Eye (tissue), 1 donor: ENCODE results near the gene SLFN14.
"Not testable (repeated sequence)": the region's sequence is repeated elsewhere in the genome, so short reads cannot be mapped to it uniquely, and the experiment has no call there.

Experiments
- DNase-seq: peaks from one replicate; pipeline ENCODE4 v3.0.0-alpha.2; 2015

SLFN14 gene

GRCh38 chr17:35557353-35557752 lies 3.3 kb downstream of the SLFN14 start:
- no peak for DNase-seq

- no peak for DNase-seq
Observed at GRCh38 chr17:35555691-35556090, 4.9 kb downstream of the SLFN14 start.

- no peak for DNase-seq
Observed at GRCh38 chr17:35554668-35555067, 6.0 kb downstream of the SLFN14 start.

- DNase-seq, result no peak
Observed at GRCh38 chr17:35553310-35553709, 7.3 kb downstream of the SLFN14 start.

DNA sequence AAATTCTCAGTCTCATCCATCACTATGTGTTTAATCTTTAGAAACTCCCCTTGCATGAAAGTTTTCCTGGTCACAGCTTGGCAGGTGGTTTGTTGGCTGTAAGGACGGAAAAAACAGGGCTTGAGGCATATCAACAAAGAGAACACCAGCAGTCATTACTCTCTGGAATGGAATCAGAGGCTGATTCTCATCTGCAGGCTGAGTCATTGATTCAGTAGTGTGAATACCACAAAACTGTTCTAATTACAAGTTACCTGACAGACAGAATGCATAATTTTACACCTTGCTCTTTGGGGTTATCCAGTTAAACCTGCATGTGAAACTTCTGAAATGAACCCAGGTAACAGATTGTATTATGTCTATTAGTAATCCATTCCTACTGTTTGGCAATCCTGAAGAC lies 11.6 kb downstream of the SLFN14 start:
- no peak for DNase-seq

- DNase-seq, result no peak
Observed at GRCh38 chr17:35548208-35548810, 12.3 kb downstream of the SLFN14 start.

DNA sequence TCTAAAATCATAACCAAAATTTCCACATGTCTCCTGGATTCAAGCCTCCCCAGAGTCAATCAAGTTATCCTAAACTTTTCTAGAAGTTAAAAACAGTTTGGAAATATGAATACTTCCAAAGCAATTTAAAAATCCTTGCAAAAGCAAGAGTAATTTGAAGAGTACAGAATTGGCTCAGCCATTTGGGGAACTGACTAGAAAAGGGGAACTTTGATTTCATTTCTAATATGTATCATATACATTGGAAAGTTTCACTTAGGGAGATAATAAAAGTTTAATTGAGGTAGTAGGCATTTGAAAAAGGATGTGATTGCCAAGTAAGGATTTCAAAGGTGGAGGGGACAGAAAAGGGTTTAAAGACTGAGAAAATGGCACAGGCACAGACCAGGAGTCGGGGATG lies 14.1 kb downstream of the SLFN14 start:
- no peak for DNase-seq

- DNase-seq, result no peak
Observed at GRCh38 chr17:35545150-35545549, 15.5 kb downstream of the SLFN14 start.

GRCh38 chr17:35543856-35544255 lies 16.8 kb downstream of the SLFN14 start:
- peak; percentile 24 for DNase-seq

DNA sequence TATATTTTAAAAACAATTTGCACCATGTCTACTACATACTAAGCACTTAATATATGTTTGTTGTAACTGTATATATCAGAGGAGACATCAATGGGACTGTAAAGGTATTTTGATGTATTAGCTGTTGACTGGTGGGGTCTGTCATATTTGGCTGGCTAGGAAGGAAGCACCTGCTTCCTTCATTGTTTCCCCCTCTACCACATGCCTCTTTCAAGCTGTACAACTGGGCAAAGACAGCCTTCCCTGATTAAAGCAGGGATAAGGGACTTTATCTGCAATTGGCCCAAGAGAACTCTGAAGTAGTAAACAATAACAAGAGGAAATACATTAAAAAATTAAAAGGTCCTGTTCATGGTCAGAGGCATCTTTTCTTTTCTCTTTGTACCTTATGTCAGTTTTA lies 17.6 kb downstream of the SLFN14 start:
- DNase-seq, result no peak

GRCh38 chr17:35541434-35541833 lies 19.2 kb downstream of the SLFN14 start:
- DNase-seq, result no peak

GRCh38 chr17:35540589-35541404 lies 19.8 kb downstream of the SLFN14 start:
- no peak for DNase-seq

DNA sequence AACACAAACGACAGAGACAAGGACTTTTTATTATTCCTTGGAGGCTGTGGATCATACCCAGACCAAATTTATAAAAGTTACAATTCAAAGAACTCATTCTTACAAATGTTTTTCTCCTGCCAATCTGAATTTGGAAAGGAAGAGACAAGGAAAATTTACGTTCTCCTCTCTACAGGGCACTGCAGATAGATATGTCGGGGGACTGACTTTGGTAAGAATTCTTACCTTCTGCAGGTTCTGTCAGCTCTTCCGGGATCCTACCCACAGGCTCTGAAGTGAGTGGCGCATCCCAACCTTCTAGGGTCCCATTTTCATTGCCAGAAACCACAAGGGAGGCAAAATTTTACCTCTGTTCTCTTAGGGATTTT lies 21.0 kb downstream of the SLFN14 start:
- DNase-seq, result no peak

DNA sequence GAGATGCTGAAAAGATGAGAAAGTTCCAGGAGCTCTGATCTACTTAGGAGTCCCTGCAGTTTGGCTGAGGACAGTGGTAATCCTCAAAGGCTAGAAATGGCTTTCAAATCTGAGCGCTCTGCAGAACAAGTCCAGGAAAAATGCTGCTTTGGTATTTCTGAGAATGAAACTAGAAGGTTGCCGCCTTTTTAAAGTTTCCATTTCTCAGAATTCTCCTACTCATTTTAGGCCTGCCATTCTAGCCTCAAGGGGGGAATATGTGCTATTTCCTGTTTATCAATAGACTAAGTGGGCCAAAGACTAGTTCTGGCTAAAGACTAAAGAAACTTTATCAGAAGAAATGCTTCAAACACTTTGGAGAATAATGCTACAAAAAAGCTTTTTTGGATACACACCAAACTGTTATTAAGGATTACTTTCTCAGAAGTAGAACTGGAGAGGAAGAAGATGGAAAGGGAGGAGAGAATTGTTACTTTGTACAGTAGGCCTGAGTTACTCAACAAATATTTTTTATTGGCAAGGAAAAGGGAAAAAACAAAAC lies 22.9 kb downstream of the SLFN14 start, which contains the start of gene SLFN12L:
TSS of gene SLFN12L (minus strand) at position 78 of the 541 bp plus-strand sequence. CDS start 15,314 bp downstream, outside the sequence.
- no peak for DNase-seq

GRCh38 chr17:35536664-35537171 lies 23.9 kb downstream of the SLFN14 start:
- DNase-seq, result no peak

DNA sequence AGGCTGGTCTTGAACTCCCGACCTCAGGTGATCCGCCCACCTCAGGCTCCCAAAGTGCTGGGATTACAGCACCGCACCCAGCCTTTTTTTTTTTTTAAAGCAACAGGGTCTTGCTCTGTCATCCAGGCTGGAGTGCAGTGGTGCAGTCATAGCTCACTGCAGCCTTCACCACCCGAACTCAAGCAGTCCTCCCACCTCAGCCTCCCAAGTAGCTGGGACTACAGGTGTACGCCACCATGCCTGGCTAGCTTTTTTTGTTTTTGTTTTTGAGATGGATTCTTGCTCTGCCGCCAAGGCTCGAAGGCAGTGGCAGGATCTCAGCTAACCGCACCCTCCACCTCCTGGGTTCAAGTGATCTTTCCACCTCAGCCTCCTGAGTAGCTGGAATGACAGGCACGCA lies 25.2 kb downstream of the SLFN14 start:
- DNase-seq, result not testable (repeated sequence)

DNA sequence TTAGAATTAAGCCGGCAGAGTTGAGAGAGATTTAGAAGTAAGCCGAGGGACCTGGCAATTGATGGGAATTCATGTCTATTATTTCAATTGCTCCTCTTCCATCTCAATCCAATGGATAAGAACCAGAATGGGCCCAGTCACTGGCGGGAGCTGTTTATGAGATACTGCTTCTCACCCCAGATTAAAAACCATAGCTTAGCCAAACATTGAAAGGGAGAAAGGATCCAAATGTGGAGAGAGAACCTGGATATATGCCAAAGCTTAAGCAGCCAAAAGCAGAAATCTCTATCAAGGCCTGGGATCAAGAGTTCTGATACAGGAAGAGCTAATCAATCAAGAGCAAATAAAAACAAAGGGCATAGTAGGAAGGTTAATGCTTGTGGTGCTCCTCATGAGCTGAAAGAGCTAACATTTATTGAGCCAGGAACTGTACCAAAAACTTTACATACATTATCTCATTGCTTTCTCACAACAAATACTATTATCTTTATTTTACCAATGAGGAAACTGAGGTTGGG lies 26.0 kb downstream of the SLFN14 start:
- no peak for DNase-seq

- no peak for DNase-seq
Observed at GRCh38 chr17:35531160-35531559, 29.5 kb downstream of the SLFN14 start.

- DNase-seq, result no peak
Observed at GRCh38 chr17:35529866-35530265, 30.8 kb downstream of the SLFN14 start.

GRCh38 chr17:35529326-35529725 lies 31.3 kb downstream of the SLFN14 start:
- not testable (repeated sequence) for DNase-seq

- DNase-seq, result no peak
Observed at GRCh38 chr17:35523296-35523695, 37.3 kb downstream of the SLFN14 start.

GRCh38 chr17:35521654-35522256 lies 38.9 kb downstream of the SLFN14 start:
- DNase-seq, result not testable (repeated sequence)

- DNase-seq, result no peak
Observed at GRCh38 chr17:35521150-35521549, 39.5 kb downstream of the SLFN14 start.
